Skin of body (tissue), 2 donors: ENCODE data around the gene SSBP1. TPM values are rescaled to one million over a fixed set of nuclear protein-coding genes. Genes with fewer than 3 reads are reported as not detected.
"Not testable (repeated sequence)": the region's sequence is repeated elsewhere in the genome, so short reads cannot be mapped to it uniquely, and the experiment has no call there.

Experiments
- DNase-seq: peaks from one replicate; lab custom pipeline; 2025; lab: John Stamatoyannopoulos, UW
- total RNA-seq: library from RNA; depleted of rRNA; stranded (reverse); fragments of >200 nt; gene quantifications from one replicate; pipeline ENCODE4 v1.2.3, GENCODE V29; 2014

Gene SSBP1, protein sequence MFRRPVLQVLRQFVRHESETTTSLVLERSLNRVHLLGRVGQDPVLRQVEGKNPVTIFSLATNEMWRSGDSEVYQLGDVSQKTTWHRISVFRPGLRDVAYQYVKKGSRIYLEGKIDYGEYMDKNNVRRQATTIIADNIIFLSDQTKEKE
- total RNA-seq: 80.2 TPM

- peak; percentile 97 for DNase-seq
Observed at GRCh38 chr7:141737836-141738591, at the start of gene SSBP1. Gene SSBP1, plus strand, starts transcription at chr7:141738358. Its CDS starts 809 bp downstream, at chr7:141739167.

DNA sequence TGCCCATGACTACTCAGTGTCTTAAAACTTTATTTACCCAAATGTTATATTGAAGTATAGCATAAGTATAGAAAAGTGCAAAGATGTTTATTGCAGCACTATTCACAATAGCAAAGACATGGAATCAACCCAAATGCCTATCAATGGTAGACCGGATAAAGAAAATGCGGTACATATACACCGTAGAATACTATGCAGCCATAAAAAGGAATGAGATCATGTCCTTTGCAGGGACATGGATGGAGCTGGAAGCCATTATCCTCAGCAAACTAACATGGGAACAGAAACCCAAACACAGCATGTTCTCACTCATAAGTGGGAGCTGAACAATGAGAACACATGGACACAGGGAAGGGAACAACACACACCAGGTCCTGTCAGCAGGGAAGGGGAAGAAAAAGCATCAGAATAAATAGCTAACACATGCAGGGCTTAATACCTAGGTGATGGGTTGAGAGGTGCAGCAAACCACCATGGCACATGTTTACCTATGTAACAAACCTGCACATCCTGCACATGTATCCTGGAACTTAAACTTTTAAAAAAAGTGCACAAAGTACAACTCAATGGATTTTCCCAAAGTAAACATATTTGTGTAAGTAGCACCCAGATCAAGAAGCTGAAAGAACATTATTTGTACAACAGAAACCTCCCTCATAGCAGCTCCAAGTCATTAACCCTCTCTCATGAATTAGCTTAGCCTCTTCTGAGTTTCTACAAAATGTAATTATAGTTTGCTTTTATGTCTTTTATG lies 48.9 kb upstream of the SSBP1 start:
- DNase-seq: not testable (repeated sequence)

GRCh38 chr7:141691540-141691939 lies 46.6 kb upstream of the SSBP1 start:
- no peak for DNase-seq

GRCh38 chr7:141691961-141692360 lies 46.2 kb upstream of the SSBP1 start:
- DNase-seq: no peak

GRCh38 chr7:141693082-141693481 lies 45.1 kb upstream of the SSBP1 start:
- DNase-seq: no peak

- DNase-seq: no peak
Observed at GRCh38 chr7:141695803-141696289, 42.3 kb upstream of the SSBP1 start.

DNA sequence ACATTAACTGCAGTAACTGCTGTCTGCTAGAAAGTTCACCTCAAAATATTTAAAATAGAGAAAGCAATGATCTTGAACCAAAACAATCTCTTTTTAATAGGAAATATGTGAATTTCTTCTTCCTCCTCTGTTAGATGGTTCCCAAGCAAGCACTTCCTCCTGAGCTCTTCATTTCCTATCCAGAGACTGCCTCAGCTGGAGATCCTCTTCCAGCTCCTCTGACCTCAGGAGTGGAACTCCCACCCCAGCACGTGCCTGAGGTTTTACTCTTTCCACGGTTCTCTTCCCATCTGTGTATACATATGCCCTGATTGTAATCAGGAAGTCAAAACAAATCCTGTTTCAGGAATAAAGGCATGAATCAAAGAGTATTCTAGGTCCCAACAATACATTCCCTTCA lies 41.8 kb upstream of the SSBP1 start:
- no peak for DNase-seq

- no peak for DNase-seq
Observed at GRCh38 chr7:141697211-141697871, 40.8 kb upstream of the SSBP1 start.

DNA sequence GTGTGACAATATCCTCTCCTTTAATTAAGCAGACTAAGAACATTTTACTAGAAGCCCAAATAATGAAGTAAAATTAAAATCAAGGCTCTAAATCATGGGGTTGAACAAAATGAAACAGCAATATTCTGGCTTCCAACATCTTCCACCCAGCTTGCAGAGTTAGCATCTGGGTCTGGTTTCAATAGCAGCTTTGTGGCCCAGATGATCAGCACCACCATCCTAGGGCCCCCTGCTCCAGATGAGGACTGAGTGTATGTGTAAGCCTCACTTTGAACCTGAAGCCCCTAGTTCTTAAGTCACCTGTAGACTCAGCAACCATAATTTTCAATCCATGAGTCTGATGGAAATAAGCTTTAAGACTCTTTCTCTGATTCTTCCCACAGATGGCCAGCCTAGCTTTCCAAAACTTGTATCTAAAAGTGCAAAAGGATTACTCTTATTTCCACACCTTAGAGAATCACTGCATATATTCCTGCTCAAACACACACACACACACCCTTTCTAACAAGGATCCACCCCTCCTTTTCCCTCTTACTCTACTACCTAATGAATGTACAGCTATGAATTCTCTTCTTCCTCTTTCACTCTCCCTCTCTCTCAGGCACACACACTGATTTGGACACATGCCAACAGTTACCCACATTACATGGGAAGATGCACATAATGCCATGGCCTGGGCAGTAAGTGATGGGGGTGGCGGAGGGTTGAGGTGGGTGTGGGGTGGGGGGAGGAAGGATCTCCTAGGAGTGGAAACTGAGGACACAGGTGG lies 39.7 kb upstream of the SSBP1 start:
- no peak for DNase-seq

DNA sequence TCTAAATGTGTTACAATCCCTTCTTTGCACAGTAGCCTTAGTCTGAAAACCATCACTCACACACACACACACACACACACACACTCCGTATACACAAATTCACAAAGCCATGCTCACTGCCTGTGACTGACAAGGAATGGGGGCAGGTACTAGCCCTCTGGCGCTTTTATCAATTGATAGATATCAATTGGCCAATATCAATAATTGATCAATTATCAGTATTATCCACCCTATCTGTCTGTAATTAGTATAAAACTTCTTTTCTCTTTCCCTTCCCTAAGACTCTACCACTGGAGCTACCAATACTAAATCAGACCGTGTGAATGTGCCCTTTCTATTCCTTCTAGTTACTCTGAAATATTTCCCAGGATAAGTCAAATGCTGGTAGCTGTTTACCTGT lies 38.3 kb upstream of the SSBP1 start:
- DNase-seq: no peak

GRCh38 chr7:141700296-141700847 lies 37.8 kb upstream of the SSBP1 start:
- no peak for DNase-seq

DNA sequence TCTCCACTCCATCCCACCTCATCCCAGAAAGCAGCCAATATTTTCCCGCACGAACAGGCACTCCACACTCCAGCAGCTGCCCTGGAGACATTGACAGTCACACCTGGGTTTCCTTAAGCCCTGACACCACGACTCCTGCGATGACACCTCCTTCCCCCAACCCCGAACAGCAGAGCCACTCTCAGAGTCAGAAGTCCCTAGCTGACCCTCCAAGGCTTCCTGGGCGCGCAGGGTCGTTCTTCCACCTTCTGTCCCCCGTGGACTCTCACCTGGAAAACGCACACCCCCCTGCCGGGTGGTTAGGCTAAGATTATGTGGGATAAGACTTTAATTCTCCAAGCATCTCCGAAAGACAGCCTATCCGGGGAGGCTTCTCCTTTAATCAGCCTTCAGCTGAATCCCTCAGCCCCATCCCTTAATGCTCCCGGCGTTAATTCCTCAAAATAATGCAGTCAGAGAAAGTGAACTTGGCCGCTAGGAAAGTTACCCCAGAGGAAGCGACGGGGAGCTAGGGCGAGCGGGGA lies 37.2 kb upstream of the SSBP1 start:
- no peak for DNase-seq

DNA sequence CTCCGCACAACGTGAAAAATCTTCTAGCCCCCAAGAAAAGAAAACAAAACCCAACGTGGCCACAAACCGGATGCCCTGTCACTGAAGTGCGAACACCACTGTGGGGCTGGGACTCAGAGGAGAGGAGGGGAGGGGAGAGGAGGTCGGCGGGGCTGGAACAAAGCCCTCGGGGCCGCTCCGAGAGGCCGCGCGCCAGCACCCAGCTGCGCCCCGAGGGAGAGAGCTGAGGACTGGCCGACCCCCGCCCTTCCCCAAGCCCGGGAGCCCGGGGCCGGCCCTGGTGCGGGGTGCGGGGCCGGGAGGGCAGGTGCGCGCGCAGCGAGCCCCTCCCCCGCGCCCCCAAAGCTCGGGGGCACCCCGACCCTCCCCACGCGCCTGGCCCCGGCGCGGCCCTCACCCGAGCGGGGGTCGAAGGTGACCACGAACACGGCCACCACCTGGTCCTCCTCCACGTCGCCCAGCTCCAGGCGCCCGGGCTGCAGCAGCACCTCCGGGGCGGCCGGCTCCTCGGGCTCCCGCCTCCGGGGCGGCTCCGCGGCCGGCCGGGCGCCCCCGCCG lies 36.6 kb upstream of the SSBP1 start:
- DNase-seq: peak; percentile 9

DNA sequence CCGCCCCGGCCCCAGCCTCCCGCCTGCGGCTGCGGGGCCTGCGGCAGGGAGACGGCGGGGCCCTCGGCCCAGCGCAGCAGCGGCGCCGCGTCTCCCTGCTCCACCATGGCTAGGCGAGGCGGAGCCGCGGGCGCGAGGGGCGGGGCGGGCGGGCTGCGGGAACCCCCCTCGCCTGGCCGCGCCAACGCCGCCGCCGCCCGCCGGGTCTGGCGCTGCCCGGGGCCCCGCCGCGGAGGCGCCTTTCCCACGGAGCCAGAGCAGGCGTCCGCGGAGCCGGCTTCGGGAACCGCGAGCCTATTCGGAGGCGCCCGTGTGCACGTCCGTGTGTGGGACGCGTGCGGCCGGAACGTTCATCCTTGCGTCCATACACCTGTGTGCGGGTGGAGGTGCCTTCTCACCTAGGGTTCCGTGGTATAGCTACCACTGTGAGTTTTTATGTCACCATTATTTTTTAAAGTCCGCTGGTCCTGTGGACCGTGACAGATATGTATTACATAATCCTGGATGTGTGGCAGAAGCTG lies 36.1 kb upstream of the SSBP1 start, which contains the start of gene DENND11:
DENND11 (minus strand) TSS at position 120 of the 521 bp plus-strand sequence; CDS start at position 107, 13 bp downstream.
- no peak for DNase-seq

GRCh38 chr7:141702892-141703291 lies 35.3 kb upstream of the SSBP1 start:
- DNase-seq: no peak

- no peak for DNase-seq
Observed at GRCh38 chr7:141704112-141704511, 34.0 kb upstream of the SSBP1 start.

- no peak for DNase-seq
Observed at GRCh38 chr7:141704741-141705140, 33.4 kb upstream of the SSBP1 start.

DNA sequence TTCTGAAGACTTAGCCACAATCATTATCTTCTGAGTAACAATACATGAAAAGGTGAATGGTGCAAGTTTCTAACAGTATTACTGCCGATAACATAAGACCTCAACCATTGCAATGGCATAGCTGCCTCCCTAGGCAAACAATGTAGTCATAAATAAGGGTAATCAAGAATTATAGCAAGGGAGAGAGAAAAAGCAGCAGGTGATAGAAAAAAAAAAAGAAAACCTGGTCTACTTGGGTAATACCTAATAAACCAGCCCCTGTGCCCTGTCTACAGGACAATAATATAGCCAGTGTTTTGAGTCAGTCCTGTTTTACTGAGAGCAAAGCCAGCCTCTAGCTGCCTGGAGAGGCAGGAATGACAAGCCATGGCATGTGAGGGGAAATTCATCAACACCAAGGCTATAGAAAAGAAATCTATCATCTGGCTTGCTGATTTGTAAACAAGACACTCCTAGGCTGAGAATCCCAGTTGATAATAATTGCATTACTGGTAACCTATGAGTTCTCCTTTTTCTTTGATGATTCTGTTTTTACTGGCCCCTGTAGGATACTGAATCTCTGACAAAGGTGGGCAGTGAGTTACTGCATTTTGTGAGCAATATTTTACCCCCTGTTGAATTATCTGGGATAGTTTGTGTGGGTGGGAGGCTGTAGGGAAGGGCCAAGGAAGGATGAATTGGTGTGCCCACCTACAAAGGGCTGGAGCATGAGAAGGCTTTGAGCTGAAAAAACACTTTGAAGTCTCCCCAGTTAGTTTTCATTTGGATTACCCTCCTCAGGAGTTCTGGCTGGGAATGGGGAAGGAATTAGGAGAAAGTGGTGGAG lies 31.7 kb upstream of the SSBP1 start:
- DNase-seq: no peak

GRCh38 chr7:141708351-141708750 lies 29.8 kb upstream of the SSBP1 start, which contains the start of gene WEE2:
Gene WEE2, plus strand, starts transcription at chr7:141708353. Its CDS starts 406 bp downstream, at chr7:141708759.
- DNase-seq: no peak
